Islet precursor cell (in vitro differentiated cells): ENCODE results near the gene CNTN1.

Source experiments
- DNase-seq: peaks from one replicate; pipeline ENCODE4 v3.0.0-alpha.2; 2018

CNTN1 gene

DNA sequence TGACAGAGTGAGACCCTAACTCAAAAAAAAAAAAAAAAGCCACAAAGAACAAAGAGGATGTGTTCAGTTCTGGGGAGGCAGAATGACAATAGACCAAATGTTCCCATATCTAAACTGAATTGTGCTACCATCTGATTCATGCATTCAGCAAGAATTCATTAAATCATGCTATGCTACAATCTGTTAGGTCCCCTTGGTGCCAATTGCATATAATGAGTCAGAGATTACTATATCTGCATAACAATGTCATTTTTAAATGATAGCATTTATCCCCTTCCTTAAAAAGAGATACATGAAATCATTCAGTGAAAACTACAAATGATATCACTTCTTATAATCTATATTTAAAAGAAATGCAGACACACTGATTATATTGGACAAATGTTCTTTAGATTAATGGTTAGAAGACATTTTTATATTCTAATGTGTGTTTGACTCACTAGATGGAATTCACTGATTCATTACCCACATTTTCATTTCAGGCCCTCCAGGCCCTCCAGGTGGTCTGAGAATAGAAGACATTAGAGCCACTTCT is 288.3 kb downstream of the CNTN1 start:
- DNase-seq = no peak

DNA sequence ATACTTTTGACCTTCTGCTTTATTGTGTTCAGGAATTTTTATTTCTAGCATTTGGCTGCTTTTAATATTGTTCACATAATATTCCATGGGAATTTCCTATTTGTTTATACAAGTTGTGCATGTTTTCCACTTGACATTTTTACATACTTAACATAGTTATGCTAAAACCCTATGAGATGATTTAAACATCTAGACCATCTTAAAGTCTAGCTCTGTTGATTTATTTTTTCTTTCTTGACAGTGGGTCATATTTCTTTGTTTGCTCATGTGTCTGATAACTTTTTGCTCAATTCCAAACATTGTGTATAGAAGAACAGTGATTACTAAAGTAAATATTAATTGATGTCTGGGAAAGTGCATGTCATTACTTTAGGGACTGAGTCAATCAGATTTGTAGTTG is 293.8 kb downstream of the CNTN1 start:
- no peak for DNase-seq

DNA sequence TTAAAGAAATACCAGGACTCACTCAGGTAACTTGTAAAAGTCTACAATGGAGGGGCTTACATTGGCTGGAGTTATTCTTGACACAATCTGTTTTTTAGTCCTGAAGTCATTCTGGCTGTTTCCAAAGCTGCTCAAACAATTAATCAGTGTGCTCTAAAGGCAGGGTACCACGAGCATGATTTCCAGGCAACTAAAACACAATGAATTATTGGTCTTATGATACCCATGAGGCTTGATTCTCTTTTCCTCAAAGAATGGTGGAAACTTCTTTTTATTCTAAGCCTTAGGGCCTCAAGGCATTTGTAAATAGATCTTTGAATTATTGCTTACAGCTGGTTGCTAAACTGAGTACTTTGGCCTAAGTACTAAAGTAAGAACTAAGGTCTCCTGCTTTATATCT is 296.1 kb downstream of the CNTN1 start:
- no peak for DNase-seq

DNA sequence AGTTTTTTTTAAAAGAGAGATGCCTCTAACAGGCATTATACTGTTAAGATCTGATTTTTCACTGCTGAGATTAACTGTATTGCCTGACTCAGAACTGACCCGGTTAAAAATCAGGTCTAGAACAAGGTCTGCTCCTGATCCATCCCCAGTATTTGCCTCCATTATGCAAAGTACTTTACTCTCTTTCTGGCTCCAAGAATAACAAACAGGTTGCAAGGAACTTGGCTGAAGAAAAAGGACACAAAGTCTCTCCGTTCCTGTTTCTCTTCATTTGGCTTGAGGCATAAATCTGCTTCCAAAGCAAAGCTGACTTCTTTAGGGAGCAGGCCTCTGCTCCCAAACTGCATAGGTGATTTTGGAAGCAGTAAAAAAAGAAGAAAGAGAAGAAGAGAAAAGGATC is 296.6 kb downstream of the CNTN1 start:
- no peak for DNase-seq

DNA sequence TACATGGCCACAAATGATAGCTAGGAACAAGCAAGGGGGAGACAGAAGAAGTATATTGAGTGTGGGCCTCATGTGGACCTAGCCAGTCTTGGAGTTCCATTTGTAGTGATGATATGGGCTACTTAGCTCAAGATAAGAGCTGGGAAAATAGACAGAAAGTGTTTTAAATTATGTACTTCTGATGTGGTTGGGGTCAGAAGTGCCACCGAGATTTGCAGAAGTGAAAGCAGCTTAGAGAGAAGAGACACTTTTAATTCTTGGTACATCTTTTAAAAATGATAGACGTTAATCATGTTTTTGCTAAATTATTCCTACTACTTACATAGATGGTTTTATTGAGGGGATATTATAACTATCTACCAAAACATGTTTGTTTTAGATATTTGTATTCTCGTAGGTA is 297.5 kb downstream of the CNTN1 start:
- no peak for DNase-seq

DNA sequence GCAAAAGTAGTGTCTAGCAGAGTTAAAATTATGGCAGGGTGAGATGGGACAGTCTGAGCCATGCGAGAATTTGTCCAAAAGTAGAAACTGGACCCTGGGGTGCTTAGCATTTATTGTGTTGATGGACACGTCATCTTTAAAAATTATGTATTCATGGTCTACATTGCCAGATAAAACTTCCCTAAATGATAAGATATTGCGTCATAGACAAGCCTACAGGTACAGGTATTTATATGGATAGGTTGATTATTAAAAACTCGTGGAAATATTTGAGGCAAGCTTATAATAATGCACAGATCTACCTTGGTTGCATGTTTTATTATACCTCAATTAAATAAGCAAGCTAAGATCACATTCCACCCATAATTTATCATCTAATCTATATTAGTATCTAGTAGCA is 299.9 kb downstream of the CNTN1 start:
- no peak for DNase-seq

DNA sequence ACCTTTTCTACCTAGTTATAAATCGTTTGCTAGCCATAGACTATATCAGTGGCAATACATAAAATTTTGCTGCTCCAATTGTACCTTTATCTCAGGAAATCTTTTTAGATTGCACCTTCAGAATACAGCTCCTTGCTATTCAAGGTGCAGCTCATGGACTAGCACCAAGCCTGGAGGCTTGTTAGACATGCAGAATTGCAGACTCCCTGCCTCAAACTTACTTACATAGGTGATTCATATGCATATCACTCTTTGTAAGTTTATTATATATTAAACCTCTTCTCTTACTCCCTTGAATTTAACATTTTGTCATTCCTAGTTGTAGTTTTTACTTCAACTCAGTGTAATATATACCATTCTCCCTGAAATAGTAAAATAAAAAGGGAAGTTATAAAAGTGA is 300.4 kb downstream of the CNTN1 start:
- DNase-seq = no peak

DNA sequence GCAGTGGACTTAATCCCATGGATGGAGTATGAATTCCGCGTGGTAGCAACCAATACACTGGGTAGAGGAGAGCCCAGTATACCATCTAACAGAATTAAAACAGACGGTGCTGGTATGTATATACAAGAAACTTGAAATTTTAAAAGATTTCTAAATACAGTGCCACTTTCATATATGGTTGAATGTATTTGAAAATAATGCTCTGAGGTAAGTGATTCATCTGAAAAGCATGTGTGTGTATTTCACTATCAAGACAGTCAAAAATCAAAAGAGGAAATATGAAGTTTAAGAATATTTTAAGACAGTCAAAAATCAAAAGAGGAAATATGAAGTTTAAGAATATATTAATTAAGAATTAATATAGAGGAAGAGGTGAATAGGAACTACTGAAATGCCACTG is 300.9 kb downstream of the CNTN1 start:
- DNase-seq = no peak

DNA sequence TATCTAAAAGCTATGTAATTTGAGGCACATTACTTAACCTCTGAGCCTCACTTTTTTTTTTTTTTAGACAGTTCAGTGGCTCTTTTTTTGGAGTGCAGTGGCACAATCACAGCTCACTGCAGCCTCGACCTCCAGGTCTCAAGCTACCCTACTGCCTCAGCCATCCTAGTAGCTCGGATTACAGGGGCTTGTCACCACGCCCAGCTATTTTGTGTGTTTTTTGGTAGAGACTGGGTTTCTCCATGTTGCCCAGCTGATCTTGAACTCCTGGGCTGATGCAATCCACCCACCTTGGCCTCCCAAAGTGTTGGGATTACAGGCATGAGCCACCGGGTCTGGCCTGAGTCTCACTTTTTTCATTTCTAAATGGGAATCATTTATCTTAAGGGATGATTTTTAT is 303.9 kb downstream of the CNTN1 start:
- no peak for DNase-seq

DNA sequence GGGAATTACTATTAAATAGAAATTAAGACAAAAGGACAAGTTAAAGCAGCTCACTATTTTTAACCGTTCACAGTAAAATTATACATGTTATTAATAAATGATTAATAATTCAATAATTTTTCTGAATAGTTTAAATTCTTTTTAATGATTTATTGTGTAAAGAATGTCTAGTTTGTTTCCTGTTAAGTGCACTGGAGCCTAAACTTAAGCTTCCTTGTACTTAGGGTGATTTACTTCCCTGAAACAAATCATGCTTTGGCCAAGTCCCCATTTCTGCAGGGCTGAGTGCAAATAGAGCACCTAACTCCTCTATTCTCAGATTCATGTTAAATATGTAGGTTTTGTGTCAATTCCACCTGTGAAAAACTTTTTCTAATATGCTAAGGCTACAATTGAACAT is 307.0 kb downstream of the CNTN1 start:
- DNase-seq = no peak

DNA sequence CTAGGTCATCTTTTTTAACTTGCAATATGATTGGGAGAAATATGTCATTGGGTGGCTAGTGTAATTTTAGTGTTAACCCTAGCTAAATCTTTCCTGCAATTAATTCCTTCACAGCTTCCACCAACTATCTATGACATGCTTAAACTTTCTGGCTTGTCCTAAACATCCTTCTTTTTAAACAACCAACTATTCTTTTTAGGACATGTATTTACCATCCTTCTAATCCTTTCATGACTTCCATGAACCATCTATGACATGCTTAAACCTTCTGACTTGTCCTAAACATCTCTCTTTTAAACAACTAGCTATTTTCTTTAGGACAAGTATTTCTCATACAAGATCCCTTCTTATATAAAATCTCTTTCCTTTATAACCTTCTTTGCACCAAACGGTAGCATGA is 316.2 kb downstream of the CNTN1 start:
- DNase-seq = no peak

DNA sequence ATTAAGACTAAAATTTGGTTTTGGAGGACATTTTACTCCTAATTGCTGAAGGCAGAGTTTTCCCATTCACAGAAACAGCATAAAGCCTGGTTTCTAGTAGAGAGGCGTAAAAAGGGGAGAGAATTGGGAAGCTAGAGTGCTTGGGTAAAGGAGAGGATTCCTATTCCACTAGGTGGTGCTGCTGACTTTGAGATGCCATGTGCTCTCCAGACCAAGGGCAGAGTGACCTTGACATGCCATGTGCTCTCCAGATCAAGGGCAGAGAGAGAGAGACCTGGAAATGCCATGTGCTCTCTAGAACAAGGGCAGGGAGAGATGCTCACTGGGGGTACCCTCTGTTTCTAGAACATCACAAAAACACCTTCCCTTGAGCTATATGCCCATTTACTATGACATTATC is 319.7 kb downstream of the CNTN1 start:
- no peak for DNase-seq

DNA sequence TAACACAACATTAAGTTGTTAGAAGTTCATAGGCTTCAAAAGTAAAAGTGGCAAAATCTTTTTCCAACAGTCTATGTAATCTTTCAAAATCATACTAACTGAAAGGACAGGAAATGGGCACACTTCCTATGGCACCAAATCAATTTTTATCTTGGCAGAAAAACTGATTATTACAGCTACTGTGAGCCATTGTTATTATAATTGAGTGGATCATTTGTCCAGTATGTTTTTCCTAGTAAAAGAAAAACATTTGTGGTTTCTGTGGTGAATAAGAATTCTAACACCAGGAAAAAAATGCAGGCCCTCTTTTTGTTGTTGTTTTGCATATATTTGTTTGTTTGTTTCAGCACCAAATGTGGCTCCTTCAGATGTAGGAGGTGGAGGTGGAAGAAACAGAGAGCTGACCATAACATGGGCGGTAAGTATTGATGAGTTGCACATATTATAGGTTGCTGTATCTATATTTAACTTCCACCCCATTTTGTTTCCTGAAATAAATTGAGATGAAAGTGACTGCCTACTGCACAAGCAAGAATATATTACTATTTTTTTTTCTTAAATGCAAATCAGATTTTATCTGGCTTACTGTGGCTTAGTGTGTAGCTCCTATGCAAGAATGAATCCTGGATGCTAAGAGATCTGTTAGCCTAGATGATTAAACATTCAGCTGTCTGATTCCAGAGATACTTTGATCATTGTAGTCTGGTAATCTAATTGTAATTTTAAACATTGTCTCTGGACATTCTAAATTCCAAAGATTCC is 321.8 kb downstream of the CNTN1 start:
- no peak for DNase-seq

DNA sequence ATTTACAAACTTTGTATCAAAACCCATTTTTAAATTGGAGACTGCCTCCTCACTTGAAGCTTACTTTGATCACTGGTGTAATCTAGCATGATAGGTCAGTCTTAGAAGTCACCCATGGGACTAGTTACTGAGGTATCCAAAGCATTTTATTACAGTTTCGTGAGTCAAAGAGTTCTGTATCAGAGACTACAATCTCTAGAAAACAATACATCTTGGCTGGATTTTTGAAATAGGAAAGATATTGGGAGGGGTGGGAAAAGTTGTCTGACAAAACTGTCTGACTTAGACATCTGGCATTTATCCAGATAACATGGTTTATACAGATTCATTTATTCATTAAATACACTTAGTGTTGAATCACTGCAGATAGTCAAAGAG is 322.4 kb downstream of the CNTN1 start:
- no peak for DNase-seq

DNA sequence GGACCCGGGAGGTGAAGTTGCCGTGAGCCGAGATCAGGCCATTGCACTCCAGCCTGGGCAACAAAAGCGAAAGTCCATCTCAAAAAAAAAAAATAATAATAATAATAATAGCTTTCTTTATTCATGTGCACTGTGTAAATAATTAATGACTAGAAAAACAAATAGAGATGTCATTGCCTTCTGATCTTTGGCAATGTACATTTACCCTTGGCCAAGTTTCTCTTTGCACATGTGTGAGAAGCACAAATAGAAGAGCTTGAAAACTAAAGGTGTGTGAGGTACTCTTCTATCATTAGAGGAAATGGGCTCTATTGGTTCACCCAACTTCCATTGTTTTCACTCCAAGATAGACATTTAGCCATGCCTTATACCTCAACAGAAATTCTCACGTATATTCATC is 325.8 kb downstream of the CNTN1 start:
- DNase-seq = no peak

DNA sequence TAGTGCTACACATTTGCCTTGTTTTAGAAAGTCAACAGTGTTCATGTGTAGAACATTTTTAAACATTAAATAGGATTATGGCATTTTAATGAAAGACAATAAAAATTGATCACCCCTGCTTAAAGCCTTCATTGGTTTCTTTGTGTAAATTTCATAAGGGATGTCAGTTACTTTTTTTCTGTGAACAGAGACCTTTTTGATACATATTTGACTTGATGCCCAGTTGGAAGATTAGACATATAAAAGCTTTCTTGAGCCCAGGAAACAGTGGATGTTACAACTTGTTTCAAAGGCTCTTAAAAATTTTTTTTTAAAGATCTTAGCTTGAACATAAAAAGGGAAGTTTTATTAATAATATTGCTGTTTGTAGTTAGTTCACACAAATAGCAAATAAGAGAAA is 327.2 kb downstream of the CNTN1 start:
- no peak for DNase-seq

DNA sequence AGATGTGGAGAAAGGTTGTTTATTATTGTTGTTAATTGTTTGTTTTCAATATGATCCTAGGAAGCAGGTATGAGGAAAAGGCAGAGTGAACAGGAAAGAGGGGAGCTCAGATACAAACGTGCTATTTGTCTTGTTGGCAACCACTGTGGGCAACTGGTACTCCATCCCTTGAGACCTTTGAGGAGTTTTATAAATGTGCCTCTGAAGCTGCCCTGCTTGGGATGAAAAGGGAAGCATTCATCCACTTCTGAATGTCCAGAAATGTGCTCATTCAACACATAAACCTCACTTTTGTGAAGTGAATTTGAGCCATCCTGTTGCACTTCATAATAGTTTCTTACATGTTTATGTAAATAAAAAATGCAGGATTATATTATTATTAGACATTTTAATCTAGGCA is 331.6 kb downstream of the CNTN1 start:
- DNase-seq = no peak

DNA sequence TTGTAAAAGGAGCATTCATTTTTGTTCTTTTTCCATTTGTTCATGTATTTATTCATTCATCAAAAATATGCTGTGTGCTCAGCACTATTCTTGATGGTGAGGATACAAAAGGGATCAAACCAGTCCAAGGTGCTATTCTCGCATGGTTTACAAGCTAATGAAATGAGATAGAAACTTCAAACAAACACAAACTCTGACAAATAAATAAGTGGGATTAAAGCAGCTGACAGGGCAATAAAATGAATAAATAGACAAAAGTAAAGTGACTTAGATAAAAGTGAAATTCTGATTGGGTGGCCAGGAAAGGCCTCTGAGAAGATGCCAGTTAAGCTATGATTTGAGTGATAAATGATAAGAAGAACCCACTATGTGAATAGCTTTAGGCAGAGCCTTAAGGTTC is 333.9 kb downstream of the CNTN1 start:
- DNase-seq = no peak

DNA sequence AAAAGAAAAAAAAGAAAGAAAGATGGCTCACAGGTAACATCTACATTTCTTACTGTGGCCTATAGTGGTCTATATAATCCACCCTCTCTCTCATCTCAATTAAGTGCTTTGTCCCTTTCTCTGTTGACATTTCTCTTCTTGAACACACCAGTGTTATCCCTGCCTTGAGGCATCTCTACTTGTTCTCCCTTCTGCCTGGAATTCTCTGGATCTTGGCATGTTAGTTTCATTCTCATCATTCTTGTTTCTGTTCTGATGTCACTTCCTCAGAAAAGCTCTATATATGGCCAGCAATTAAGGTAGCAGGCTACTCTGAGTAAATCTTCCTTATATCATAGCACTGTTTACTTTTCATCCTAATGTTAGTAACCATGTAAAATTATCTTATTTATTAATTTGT is 340.1 kb downstream of the CNTN1 start:
- no peak for DNase-seq

DNA sequence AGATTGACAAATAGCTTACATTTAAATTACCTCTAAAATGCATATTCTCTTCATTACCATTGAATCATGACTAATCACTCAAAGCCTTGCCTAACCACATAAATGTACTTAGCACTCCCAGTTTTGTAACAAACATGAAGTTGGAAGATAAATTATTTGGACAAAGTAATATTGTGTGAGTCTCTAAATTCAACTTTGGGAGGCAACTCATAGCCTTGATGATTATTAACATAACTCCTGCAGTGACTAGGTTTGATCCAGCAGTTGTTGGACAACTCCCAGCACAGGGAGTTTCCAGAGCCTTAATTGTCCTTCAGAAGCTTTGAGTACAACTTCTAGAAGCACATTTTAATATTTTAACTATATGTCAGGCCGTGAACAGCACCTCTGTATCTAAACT is 342.4 kb downstream of the CNTN1 start:
- DNase-seq = no peak

DNA sequence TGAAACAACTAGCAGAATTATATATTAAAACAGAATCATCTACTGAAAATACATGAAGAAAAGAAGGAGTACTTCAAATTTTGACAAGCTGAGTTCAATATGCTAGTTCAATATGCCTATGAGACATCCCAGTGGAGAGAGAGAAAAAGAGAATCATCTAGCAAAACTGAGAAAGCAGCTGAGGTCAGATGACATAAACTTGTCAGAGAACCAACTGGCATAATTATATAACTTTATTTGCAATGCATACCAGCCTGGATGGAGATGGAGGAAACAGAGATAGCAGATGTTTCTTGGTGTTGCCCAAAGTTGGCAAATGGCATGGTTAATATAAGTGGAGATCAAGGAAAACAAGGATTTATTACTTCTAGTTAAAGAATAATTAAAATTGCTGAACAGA is 347.2 kb downstream of the CNTN1 start:
- no peak for DNase-seq

DNA sequence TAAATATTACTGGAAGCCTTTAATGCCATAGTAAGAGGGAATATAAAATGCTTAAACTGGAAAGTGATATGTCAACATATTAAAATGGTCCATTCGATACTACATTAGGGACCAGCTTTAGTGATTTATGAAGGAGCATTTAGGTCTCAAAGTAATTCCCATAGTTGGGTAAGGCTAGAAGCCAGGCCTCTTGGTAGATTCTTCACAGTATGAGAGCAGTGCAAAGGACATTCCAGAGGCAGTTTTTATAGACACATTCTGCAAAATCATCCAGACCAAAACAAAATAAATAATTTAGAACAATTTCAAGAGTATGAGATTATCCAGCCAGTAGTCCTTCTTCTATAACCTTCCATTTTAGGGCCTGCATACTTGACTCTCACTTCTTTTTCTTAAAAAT is 353.3 kb downstream of the CNTN1 start:
- no peak for DNase-seq

DNA sequence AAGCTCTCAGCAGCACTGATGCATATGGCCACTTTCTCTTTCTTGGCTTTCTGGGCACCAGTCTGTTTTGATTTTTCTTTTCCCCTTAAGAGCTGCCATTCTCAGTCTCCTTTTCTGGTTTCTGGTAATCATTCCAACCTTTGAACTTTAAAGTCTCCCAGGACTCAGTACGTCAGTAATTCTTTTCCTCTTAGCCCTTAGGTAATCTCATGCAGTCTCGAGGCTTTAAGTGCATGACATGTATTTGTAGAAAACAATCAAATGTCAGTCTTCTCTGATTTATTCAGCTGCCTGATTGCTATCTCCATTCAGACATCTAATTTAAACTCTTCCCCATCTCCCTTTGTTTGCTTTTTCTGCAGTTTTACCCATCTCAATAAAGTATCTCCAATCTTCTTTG is 356.8 kb downstream of the CNTN1 start:
- no peak for DNase-seq

DNA sequence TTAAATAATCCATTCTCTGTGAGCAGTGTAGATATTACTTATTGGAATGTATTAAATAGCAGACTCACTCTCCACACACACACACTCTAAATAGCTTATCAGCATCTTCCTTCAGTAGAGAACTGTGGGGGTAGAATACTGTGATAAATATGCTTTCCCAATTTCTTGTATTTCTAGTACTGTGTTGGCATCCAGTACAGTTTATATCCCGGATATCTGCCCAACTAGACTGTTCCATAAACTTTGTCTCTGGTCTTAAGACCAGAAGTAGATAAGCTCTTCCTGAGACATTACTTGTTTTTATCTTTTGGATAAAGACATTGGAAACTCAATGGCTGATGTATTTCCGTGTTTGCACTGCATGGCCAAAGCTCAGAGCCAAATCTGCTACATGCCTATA is 359.7 kb downstream of the CNTN1 start:
- DNase-seq = no peak

DNA sequence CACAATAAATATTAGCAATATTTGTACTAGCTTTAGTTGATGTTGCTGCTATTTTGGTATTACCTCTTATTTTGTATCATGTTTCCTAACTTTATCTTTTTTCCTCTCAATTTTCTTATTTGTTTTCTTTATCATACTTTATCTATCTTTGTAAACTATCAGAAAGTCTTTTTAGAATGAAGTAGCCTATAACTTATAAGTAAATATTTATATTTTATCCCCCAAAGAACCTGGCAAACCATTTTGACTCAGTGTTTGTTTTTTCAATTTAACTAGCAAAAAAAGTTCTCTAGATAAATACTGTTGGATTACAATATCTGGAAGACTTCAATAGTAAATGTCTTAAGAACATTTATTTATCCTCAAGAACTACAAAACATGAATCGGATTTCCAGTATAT is 360.2 kb downstream of the CNTN1 start:
- no peak for DNase-seq

DNA sequence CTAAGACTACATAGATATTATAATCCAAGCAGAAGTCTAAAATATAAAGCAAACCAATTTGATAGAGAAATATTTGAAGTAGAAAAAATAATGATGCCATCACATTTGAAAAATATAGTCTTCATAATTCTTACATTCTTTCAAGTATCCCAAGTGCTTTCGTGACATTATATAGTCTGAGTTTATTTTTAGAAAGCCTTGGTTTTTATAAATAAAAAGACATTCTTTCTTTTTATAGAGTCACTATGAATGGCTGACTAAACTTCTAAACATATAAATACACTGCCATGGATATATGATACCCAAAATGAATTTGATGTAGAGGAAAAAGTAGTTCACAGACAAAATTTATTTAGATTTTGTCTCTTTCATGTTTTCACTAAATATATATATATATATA is 360.8 kb downstream of the CNTN1 start:
- DNase-seq = no peak
